Transverse colon (tissue), 4 donors: Measurements from ENCODE around the gene INO80C. TPM values are rescaled to one million over a fixed set of nuclear protein-coding genes. Genes with fewer than 3 reads are reported as not detected.

ENCODE experiments used
- DNase-seq: peaks from one replicate; pipeline ENCODE4 v3.0.0-alpha.2; 2019
- H3K27ac ChIP-seq, 4 donors: fragments of 200-600 bp; sonication (generic); 2 replicates each; pipeline ENCODE4 v1.5.1; 2016 to 2018; ENCODE audit warnings: inconsistent platforms in 4 of 4
- H3K27me3 ChIP-seq: fragments of 200-600 bp; sonication (generic); 2 replicates; pipeline ENCODE4 v1.5.1; 2017; ENCODE audit warnings: inconsistent platforms
- H3K36me3 ChIP-seq, 4 donors: fragments of 200-600 bp; sonication (generic); 2 replicates each; pipeline ENCODE4 v1.5.1; 2017 to 2019; ENCODE audit warnings: inconsistent platforms in 4 of 4
- H3K4me1 ChIP-seq, 4 donors: fragments of 200-600 bp; sonication (generic); 2 replicates each; pipeline ENCODE4 v1.5.1; 2017 to 2020; ENCODE audit warnings: inconsistent platforms in 4 of 4
- H3K4me3 ChIP-seq, 4 donors: fragments of 200-600 bp; sonication (generic); 1 replicate in 1 of 4; 2 replicates in 3 of 4; pipeline versions ENCODE4 v1.5.1 to v1.6.1; 2017 to 2019; ENCODE audit warnings: inconsistent platforms in 4 of 4
- H3K9me3 ChIP-seq, 2 donors: fragments of 200-600 bp; sonication (generic); 2 replicates each; pipeline ENCODE4 v1.5.1; 2017 to 2019; ENCODE audit warnings: inconsistent platforms in 2 of 2
- CTCF ChIP-seq, 5 experiments: fragments of 200-600 bp in 3 of 5; fragments of 450-650 bp in 2 of 5; sonication (generic) in 3 of 5; IDR thresholded peaks; 1 replicate in 2 of 5; 2 replicates in 3 of 5; pipeline ENCODE4 v1.5.1; 2016 to 2017; ENCODE audit warnings: antibody characterized with exemption in 5 of 5, inconsistent platforms in 3 of 5, mild to moderate bottlenecking in 2 of 5, moderate library complexity in 1 of 5
- EP300 ChIP-seq: sonication (generic); formaldehyde crosslinking; IDR thresholded peaks from one replicate; pipeline ENCODE4 v1.6.1; 2017; ENCODE audit warnings: antibody characterized with exemption, low read depth
- POLR2A ChIP-seq: fragments of 450-650 bp; IDR thresholded peaks from one replicate; pipeline ENCODE4 v1.6.1; 2016; ENCODE audit warnings: antibody characterized with exemption, mild to moderate bottlenecking, moderate library complexity
- POLR2AphosphoS5 ChIP-seq, 3 donors: sonication (generic); formaldehyde crosslinking; IDR thresholded peaks; one replicate each; pipeline ENCODE4 v1.6.1; 2016; ENCODE audit warnings: antibody characterized with exemption in 3 of 3
- WGBS, 2 donors: methylation state at CpG; one replicate each; pipeline ENCODE4 v1.1.5; 2018; ENCODE audit warnings: low coverage in 1 of 2; 5-methylcytosine and 5-hydroxymethylcytosine counted together
- in situ Hi-C, 4 donors: fragments of 200-750 bp; cut with MboI; loops; one replicate each; pipeline versions ENCODE4 v1.15.0 to v1.15.1; 2017; ENCODE audit warnings: low sequenced_read_pairs in 3 of 4, low pct_ligation_motif_present in 1 of 4, low pct_unique_long_range_greater_than_20kb in 1 of 4
- intact Hi-C: fragments of 100-400 bp; cut with DNase I; formaldehyde crosslinking; loops from one replicate; pipeline ENCODE4 v1.15.1; 2023; ENCODE audit warnings: low total_unique reads
- total RNA-seq, 4 donors: library from RNA; depleted of rRNA; stranded (reverse); fragments of >200 nt; gene quantifications; one replicate each; pipeline ENCODE4 v1.1.0, GENCODE V29; 2016

The INO80C gene
- total RNA-seq, 4 donors from 2014 or later: 10.2 to 277 (median 18.0) TPM

- no peak overlapping the region for H3K4me3 ChIP-seq
- TF ChIP-seq POLR2AphosphoS5 (IDR thresholded peaks at IDR 0.05) (no peak), POLR2A (no peak)
- H3K9me3 ChIP-seq: peaks cover 0 to 6% of the 10 kb centered on the region in 2 donors
- H3K36me3 ChIP-seq: no peaks in the 10 kb centered on the region
- H3K27ac ChIP-seq: no peak overlapping the region
- intact Hi-C loops: no loop called here
- DNase-seq: no peak
- 58 to 60% methylated on average over 1 of the region's 1 CpG for WGBS, 2 donors
- in situ Hi-C loops: no loop called here
- H3K27me3 ChIP-seq: no peaks in the 10 kb centered on the region
- H3K4me1 ChIP-seq: peaks cover 0 to 2% (median 0%) of the 10 kb centered on the region in 4 donors
Observed at GRCh38 chr18:35432565-35433001, 65.2 kb downstream of the INO80C start.

- no peaks in the 10 kb centered on the region for H3K27me3 ChIP-seq
- no peaks in the 10 kb centered on the region for H3K36me3 ChIP-seq
- no peak overlapping the region for H3K4me3 ChIP-seq
- intact Hi-C loops: no loop called here
- no peak for DNase-seq
- in situ Hi-C loops: no loop called here
- TF ChIP-seq POLR2AphosphoS5 (IDR thresholded peaks at IDR 0.05): no peak
- TF ChIP-seq CTCF (IDR thresholded peaks at IDR 0.05): no peak
- TF ChIP-seq EP300: no peak
- no peak for TF ChIP-seq POLR2A
- H3K27ac ChIP-seq: no peak overlapping the region
- 72 to 79% methylated on average over 6 of the region's 6 CpGs for WGBS, 2 donors
- H3K4me1 ChIP-seq: peaks cover 0 to 2% (median 0%) of the 10 kb centered on the region in 4 donors
- peaks cover 0 to 6% of the 10 kb centered on the region in 2 donors for H3K9me3 ChIP-seq
Observed at GRCh38 chr18:35431374-35431741, 66.4 kb downstream of the INO80C start.

GRCh38 chr18:35430721-35431373 lies 66.9 kb downstream of the INO80C start:
- no peak for TF ChIP-seq EP300
- no peak for TF ChIP-seq CTCF (IDR thresholded peaks at IDR 0.05)
- TF ChIP-seq POLR2A: no peak
- in situ Hi-C loops: no loop called here
- 55 to 60% methylated on average over 4 of the region's 4 CpGs for WGBS, 2 donors
- intact Hi-C loops: no loop called here
- no peak overlapping the region for H3K4me3 ChIP-seq
- H3K9me3 ChIP-seq: peaks cover 0 to 3% of the 10 kb centered on the region in 2 donors
- no peaks in the 10 kb centered on the region for H3K36me3 ChIP-seq
- no peak overlapping the region for H3K27ac ChIP-seq
- no peak for DNase-seq
- H3K27me3 ChIP-seq: no peaks in the 10 kb centered on the region
- peaks cover 0 to 2% (median 0%) of the 10 kb centered on the region in 4 donors for H3K4me1 ChIP-seq

- Histone ChIP-seq H3K27me3 (no peaks in the 10 kb centered on the region), H3K4me3 (no peak overlapping the region), H3K9me3 (no peaks in the 10 kb centered on the region), H3K4me1 (peaks cover 0 to 2% (median 0%) of the 10 kb centered on the region in 4 donors), H3K27ac (no peak overlapping the region), H3K36me3 (no peaks in the 10 kb centered on the region)
- intact Hi-C loops: no loop called here
- no peak for DNase-seq
- in situ Hi-C loops: no loop called here
- TF ChIP-seq POLR2AphosphoS5 (IDR thresholded peaks at IDR 0.05) (no peak), CTCF (IDR thresholded peaks at IDR 0.05) (no peak), EP300 (no peak), POLR2A (no peak)
- WGBS, 2 donors: 83 to 92% methylated on average over 2 to 5 of the region's 5 CpGs
Observed at GRCh38 chr18:35426786-35427185, 71.0 kb downstream of the INO80C start.

GRCh38 chr18:35424356-35424755 lies 73.4 kb downstream of the INO80C start:
- H3K9me3 ChIP-seq: peaks cover 0 to 5% of the 10 kb centered on the region in 2 donors
- no peak overlapping the region for H3K27ac ChIP-seq
- no peaks in the 10 kb centered on the region for H3K4me1 ChIP-seq
- in situ Hi-C loops: no loop called here
- intact Hi-C loops: no loop called here
- TF ChIP-seq CTCF (IDR thresholded peaks at IDR 0.05) (no peak), EP300 (no peak), POLR2AphosphoS5 (IDR thresholded peaks at IDR 0.05) (no peak), POLR2A (no peak)
- no peak for DNase-seq
- H3K36me3 ChIP-seq: no peaks in the 10 kb centered on the region
- H3K4me3 ChIP-seq: no peak overlapping the region
- H3K27me3 ChIP-seq: no peaks in the 10 kb centered on the region
- WGBS, 2 donors: 86 to 100% methylated on average over 2 to 3 of the region's 3 CpGs
